ENCODE data around the gene ADRM1.

Gene ADRM1

DNA sequence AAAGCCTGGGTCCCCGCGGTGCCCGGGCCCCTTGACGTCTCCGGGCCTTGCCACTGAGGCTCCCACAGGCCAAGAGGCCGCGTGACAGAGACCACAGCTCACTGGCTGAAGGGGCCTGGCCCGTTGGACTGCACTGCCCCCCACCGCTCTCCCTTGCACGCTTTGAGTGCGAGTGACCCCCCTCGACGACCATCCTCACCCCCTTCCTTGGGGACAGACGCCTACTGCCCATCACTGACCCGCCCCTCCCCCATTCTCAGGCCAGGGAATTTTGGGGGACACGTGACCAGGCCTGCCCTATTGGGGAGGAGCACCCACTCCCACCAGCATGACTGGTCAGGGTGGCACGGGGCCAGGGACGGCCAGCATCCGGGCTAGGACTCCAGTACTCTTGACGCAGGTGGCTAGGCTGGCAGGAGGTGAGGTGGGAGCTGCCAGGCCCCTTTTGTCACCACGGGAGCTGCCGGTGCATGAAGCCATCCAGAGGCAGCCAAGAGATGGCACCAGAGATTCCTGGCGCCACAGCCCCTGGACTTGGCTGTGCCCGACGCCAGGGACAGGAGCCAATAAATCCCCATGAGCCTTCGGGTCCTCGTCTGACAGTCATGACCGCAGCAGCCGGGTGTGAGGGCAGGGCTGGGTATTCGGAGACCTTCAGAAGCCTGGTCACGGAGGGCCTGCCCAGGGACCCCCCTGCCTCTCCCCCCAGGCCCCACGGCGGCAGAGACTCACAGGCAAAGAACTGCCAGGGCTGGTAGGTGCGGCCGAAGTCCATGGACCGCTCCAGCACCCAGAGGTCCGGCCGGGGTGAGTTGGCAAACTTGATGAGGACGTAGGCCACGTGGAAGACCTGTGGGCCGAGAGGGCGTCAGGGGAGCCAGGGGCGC, 49.8 kb downstream of the ADRM1 start:
- TF ChIP-seq CTCF (conservative IDR thresholded peaks at IDR 0.05; ENCODE audit: low read depth, low read length) = no peak
- H3K4me3 ChIP-seq (ENCODE audit: low read depth, low read length) = no peak overlapping the region
- DNase-seq (ENCODE audit: low read depth) = no peak

GRCh38 chr20:62353289-62354030, 50.7 kb downstream of the ADRM1 start:
- TF ChIP-seq CTCF (conservative IDR thresholded peaks at IDR 0.05; ENCODE audit: low read depth, low read length) = no peak
- H3K4me3 ChIP-seq (ENCODE audit: low read depth, low read length) = no peak overlapping the region
- DNase-seq (ENCODE audit: low read depth) = no peak

DNA sequence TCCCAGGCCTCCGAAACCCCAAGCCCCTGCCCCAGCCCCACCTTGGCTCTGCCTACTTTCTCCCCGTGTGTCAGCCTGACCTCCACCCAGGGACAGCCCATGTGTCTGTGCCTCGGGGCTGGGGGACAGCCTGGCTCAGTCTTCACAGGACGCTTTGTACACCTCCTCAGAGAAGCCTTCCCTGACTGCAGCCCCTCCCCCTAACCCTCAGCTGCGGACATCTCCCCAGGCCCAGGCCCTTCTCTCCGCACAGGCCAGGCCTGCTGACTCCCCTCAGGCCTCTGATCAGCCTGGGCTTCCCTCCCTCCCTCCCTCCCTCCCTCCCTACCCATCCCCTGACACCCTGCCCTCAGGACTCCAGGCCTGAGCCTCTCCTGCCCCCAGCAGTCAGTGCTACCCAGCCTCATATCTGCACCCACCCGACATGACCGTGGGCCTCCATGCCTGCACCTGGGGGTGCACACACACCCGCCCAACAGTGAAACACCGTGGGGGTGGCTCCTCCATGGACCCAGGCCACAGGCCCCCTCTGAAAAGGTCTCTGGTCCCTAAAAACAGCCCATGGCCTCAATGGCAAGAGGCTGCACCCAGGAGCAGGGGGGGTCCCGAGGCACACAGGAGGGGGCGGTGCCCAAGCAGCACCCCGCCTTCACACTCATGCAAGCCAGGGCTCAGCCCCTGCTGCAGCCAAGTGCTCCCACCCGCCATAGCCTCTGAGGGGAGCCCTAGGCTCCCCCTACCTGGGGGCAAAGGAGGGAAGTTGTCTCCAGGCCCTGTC, 51.4 kb downstream of the ADRM1 start:
- TF ChIP-seq CTCF (conservative IDR thresholded peaks at IDR 0.05; ENCODE audit: low read depth, low read length) = no peak
- no peak for DNase-seq (ENCODE audit: low read depth)
- H3K4me3 ChIP-seq (ENCODE audit: low read depth, low read length) = no peak overlapping the region

- TF ChIP-seq CTCF (conservative IDR thresholded peaks at IDR 0.05; ENCODE audit: low read depth, low read length) = no peak
- DNase-seq (ENCODE audit: low read depth) = no peak
- no peak overlapping the region for H3K4me3 ChIP-seq (ENCODE audit: low read depth, low read length)
These were observed 52.1 kb downstream of the ADRM1 start for GRCh38 chr20:62354811-62355341.

DNA sequence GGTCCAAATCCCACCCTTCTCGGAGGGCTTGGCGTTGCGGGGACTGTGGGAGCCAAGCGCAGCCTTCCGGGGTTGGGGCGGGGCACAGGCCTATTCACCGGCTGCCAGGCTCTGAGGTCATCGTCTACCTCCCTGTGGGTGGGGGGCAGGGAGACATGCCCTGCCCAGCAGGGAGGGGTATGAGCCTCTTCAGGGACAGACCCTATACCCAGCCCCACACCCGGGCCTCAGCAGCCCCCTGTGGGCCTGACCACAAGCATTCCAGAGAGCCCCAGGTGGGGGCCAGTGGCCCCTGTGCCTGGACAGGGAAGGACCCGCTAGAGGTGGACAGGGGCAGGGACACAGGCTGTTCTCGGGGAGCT, 52.7 kb downstream of the ADRM1 start:
- no peak overlapping the region for H3K4me3 ChIP-seq (ENCODE audit: low read depth, low read length)
- TF ChIP-seq CTCF (conservative IDR thresholded peaks at IDR 0.05; ENCODE audit: low read depth, low read length) = no peak
- no peak for DNase-seq (ENCODE audit: low read depth)

- no peak overlapping the region for H3K4me3 ChIP-seq (ENCODE audit: low read depth, low read length)
- DNase-seq (ENCODE audit: low read depth) = peak; percentile 69
- no peak for TF ChIP-seq CTCF (conservative IDR thresholded peaks at IDR 0.05; ENCODE audit: low read depth, low read length)
These were observed 53.2 kb downstream of the ADRM1 start for GRCh38 chr20:62355878-62356588.
